OCI-LY7 (cell line): ENCODE data around the gene UBE2K.

Experiments used
- EZH2phosphoT487 ChIP-seq: fragments of 200-600 bp; sonication (generic); IDR thresholded peaks from 2 replicates; pipeline ENCODE4 v1.6.1; 2018; ENCODE audit warnings: low read depth, borderline replicate concordance, mild to moderate bottlenecking, mixed run types, antibody characterized with exemption, low read length, moderate library complexity, mixed read lengths
- TF ChIP-seq, protein P1 (sequence below): fragments of 200-600 bp; sonication (generic); conservative IDR thresholded peaks from 2 replicates; pipeline ENCODE4 v1.5.1; 2014; ENCODE audit warnings: mild to moderate bottlenecking, antibody characterized with exemption, low read length, moderate library complexity, mixed read lengths

DNA sequence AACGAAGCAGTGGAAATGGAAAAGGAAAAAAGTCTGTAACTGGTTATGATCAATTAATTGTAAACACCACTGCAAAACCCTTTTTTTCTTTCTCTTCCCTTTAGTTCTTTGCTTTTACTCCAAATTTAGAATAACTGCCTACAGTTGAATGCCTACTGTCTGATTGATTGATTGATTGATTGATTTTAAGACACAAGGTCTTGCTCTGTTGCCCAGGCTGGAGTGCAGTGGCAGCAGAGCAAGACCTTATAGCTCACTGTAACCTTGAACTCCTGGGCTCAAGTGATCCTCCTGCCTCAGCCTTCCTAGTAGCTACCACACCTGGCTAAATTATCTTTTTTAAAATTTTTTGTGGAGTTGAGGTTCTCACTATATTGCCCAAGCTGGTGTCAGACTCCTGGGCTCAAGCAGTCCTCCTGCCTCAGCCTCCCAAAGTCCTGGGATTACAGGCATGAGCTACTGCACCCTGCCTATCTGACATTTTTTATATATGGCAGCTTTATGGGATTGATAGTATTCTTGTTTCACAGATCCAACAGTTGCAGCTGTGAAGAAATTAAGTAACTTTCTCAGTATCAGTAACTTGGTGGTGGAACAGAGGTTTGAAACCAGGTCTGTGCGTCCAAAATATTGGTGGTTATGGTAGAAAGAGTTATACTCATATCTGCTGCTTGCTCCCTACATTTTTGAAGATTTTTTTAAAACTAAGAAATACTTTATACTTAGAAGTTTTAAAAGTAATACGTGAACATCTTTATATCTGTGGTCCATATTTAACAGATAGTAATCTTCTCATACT is 12.4 kb downstream of the UBE2K start:
- TF ChIP-seq, protein P1, sequence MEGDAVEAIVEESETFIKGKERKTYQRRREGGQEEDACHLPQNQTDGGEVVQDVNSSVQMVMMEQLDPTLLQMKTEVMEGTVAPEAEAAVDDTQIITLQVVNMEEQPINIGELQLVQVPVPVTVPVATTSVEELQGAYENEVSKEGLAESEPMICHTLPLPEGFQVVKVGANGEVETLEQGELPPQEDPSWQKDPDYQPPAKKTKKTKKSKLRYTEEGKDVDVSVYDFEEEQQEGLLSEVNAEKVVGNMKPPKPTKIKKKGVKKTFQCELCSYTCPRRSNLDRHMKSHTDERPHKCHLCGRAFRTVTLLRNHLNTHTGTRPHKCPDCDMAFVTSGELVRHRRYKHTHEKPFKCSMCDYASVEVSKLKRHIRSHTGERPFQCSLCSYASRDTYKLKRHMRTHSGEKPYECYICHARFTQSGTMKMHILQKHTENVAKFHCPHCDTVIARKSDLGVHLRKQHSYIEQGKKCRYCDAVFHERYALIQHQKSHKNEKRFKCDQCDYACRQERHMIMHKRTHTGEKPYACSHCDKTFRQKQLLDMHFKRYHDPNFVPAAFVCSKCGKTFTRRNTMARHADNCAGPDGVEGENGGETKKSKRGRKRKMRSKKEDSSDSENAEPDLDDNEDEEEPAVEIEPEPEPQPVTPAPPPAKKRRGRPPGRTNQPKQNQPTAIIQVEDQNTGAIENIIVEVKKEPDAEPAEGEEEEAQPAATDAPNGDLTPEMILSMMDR: no peak
- TF ChIP-seq EZH2phosphoT487: no peak
